DOHH2 (cell line): ENCODE results near the gene DNAJC17.

ENCODE experiments used
- EZH2phosphoT487 ChIP-seq: fragments of 200-600 bp; sonication (generic); IDR thresholded peaks from 2 replicates; pipeline ENCODE4 v1.6.1; 2017; ENCODE audit warnings: borderline replicate concordance, mild to moderate bottlenecking, antibody characterized with exemption, low read length, moderate library complexity, mixed read lengths
- TF ChIP-seq, protein P1 (sequence below): fragments of 200-600 bp; sonication (generic); IDR thresholded peaks from one replicate; pipeline ENCODE4 v1.5.1; 2014; ENCODE audit warnings: antibody characterized with exemption, mild to moderate bottlenecking, low read depth, low read length; ENCODE audit not compliant: poor library complexity, severe bottlenecking

DNA sequence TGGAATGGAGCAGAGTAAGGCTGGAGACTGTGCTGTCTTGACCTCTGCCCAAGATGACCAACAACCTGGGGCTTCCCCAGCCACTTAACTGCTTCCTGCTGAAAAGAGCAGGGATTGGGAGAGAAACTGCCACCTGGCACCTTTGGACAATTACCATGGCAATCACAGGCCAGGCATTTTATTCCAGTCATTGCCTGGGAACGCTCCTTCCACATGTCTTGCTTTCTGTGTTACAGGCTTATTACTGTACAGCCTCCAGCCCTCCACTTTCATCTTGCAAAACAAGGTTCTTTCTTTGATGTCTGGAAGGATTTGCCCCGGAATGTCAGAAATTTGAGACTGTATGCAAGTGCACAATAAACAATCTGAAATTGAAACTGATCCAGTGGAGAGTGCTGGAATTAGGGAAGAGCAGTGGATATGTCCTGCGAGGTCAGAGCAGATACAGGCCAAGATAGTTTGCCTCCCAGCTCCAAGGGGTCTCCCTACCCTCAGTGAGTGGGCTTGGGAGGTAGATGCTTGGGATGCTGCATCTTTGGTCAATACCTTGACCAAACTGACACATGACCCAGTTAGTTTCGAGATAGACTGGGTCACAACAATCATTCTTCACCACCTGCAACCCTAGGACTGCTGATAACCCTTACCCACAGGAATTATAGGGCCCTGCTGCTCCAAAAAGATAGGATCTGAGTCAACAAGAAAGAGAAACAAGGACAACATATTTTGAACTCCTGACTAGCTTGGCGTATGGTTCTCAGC, 18.6 kb upstream of the DNAJC17 start:
- TF ChIP-seq, protein P1, sequence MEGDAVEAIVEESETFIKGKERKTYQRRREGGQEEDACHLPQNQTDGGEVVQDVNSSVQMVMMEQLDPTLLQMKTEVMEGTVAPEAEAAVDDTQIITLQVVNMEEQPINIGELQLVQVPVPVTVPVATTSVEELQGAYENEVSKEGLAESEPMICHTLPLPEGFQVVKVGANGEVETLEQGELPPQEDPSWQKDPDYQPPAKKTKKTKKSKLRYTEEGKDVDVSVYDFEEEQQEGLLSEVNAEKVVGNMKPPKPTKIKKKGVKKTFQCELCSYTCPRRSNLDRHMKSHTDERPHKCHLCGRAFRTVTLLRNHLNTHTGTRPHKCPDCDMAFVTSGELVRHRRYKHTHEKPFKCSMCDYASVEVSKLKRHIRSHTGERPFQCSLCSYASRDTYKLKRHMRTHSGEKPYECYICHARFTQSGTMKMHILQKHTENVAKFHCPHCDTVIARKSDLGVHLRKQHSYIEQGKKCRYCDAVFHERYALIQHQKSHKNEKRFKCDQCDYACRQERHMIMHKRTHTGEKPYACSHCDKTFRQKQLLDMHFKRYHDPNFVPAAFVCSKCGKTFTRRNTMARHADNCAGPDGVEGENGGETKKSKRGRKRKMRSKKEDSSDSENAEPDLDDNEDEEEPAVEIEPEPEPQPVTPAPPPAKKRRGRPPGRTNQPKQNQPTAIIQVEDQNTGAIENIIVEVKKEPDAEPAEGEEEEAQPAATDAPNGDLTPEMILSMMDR = no peak
- no peak for TF ChIP-seq EZH2phosphoT487
